Measurements from ENCODE around the gene OTP. TPM values are rescaled to one million over a fixed set of nuclear protein-coding genes. Genes with fewer than 3 reads are reported as not detected.

OTP gene
- total RNA-seq (2022; extraction: Qiagen RNA extraction) = 0.03 to 0.16 TPM (median 0.13 TPM) in 5 replicates

DNA sequence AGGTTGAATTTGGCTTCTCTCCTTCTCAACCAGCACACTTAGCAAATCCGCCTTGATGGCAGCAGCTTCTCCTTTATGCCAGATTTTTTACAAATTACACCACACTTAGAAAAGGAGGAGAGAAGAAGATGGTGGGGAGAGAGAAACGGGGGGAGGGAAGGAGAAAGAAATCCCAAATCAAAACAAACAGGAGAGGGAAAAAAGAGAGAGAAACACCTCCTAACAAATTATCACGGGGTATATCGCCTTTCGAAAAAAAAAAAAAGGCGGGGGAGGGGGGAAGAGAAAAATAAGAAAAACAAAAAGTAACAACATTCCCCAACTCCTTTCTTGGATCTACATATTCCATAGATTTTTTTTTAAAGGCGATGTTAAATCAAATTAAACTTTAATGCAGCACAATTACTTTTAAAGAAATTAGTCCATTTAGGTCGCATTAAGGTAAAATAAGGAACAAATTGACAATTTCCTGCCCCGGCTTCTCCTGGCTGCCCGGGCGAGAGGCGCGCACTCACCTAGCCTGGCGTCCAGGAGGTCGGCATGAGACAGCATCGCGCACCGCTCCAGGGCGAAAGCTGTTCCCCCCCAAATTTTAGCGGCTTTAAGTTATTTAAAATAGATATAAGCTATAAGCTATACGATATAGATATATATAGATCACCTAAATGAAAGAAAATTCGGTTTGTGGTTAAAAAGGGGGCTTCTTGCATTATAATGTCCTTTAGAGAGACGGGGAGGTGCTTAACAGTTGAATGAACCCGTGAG, at the start of gene OTP:
TSS of gene OTP (minus strand) at position 716 of the 765 bp plus-strand sequence. CDS start at position 552, 164 bp downstream.

Other genes with a start within 250 kb of the OTP start
- gene WDR41, start 146.4 kb downstream of the OTP start, total RNA-seq (2022; extraction: Qiagen RNA extraction) = 37.6 to 64.0 TPM (median 43.3 TPM) in 5 replicates
- gene TBCA, start 137.6 kb upstream of the OTP start, total RNA-seq (2022; extraction: Qiagen RNA extraction) = 260 to 279 TPM (median 270 TPM) in 5 replicates

All from A549 treated with Hydrocortisone at 1 μM for 4 hours (cell line).